ENCODE data around the gene POC1A. TPM values are rescaled to one million over a fixed set of nuclear protein-coding genes. Genes with fewer than 3 reads are reported as not detected.

The POC1A gene
- total RNA-seq, 1 donor from 2014 or later: 9.4 TPM

- Mint-ChIP-seq H3K27ac (no peak overlapping the region), H3K27me3 (ENCODE audit: low read depth) (no peaks in the 10 kb centered on the region), H3K9me3 (no peaks in the 10 kb centered on the region), H3K4me3 (no peak overlapping the region), H3K36me3 (no peaks in the 10 kb centered on the region), H3K4me1 (peaks cover 3% of the 10 kb centered on the region)
- no peak for TF ChIP-seq CTCF (IDR thresholded peaks at IDR 0.05; ENCODE audit: unreplicated experiment)
- no peak for DNase-seq (ENCODE audit: low spot score in 2 of 2, unreplicated experiment in 2 of 2)
Observed at GRCh38 chr3:52140769-52141168, 13.5 kb downstream of the POC1A start.

GRCh38 chr3:52140000-52140399 lies 14.2 kb downstream of the POC1A start:
- no peak for DNase-seq (ENCODE audit: low spot score in 2 of 2, unreplicated experiment in 2 of 2)

GRCh38 chr3:52137311-52137710 lies 16.9 kb downstream of the POC1A start:
- no peaks in the 10 kb centered on the region for H3K4me1 Mint-ChIP-seq
- H3K36me3 Mint-ChIP-seq: peaks cover 2% of the 10 kb centered on the region
- DNase-seq (ENCODE audit: low spot score in 2 of 2, unreplicated experiment in 2 of 2): no peak
- no peak for TF ChIP-seq CTCF (IDR thresholded peaks at IDR 0.05; ENCODE audit: unreplicated experiment)
- no peak overlapping the region for H3K4me3 Mint-ChIP-seq
- H3K27ac Mint-ChIP-seq: no peak overlapping the region
- H3K27me3 Mint-ChIP-seq (ENCODE audit: low read depth): no peaks in the 10 kb centered on the region
- no peaks in the 10 kb centered on the region for H3K9me3 Mint-ChIP-seq

More at GRCh38 chr3:52140000-52140399, 14.2 kb downstream of the POC1A start:
- Mint-ChIP-seq H3K27me3 (ENCODE audit: low read depth) (no peaks in the 10 kb centered on the region), H3K9me3 (no peaks in the 10 kb centered on the region), H3K36me3 (no peaks in the 10 kb centered on the region), H3K4me1 (peaks cover 3% of the 10 kb centered on the region), H3K4me3 (no peak overlapping the region), H3K27ac (no peak overlapping the region)
- TF ChIP-seq CTCF (IDR thresholded peaks at IDR 0.05; ENCODE audit: unreplicated experiment): no peak

GRCh38 chr3:52136513-52136912 lies 17.7 kb downstream of the POC1A start:
- Mint-ChIP-seq H3K27me3 (ENCODE audit: low read depth) (no peaks in the 10 kb centered on the region), H3K36me3 (peaks cover 2% of the 10 kb centered on the region), H3K9me3 (no peaks in the 10 kb centered on the region), H3K27ac (no peak overlapping the region), H3K4me1 (no peaks in the 10 kb centered on the region), H3K4me3 (no peak overlapping the region)
- TF ChIP-seq CTCF (IDR thresholded peaks at IDR 0.05; ENCODE audit: unreplicated experiment): no peak
- DNase-seq (ENCODE audit: low spot score in 2 of 2, unreplicated experiment in 2 of 2): no peak

GRCh38 chr3:52135332-52135731 lies 18.9 kb downstream of the POC1A start:
- DNase-seq (ENCODE audit: low spot score in 2 of 2, unreplicated experiment in 2 of 2): no peak
- Mint-ChIP-seq H3K27me3 (ENCODE audit: low read depth) (no peaks in the 10 kb centered on the region), H3K36me3 (peaks cover 2% of the 10 kb centered on the region), H3K9me3 (no peaks in the 10 kb centered on the region), H3K4me1 (no peaks in the 10 kb centered on the region), H3K27ac (no peak overlapping the region), H3K4me3 (no peak overlapping the region)
- TF ChIP-seq CTCF (IDR thresholded peaks at IDR 0.05; ENCODE audit: unreplicated experiment): no peak

GRCh38 chr3:52134761-52135160 lies 19.5 kb downstream of the POC1A start:
- no peaks in the 10 kb centered on the region for H3K4me1 Mint-ChIP-seq
- H3K36me3 Mint-ChIP-seq: peaks cover 2% of the 10 kb centered on the region
- no peak for TF ChIP-seq CTCF (IDR thresholded peaks at IDR 0.05; ENCODE audit: unreplicated experiment)
- no peaks in the 10 kb centered on the region for H3K27me3 Mint-ChIP-seq (ENCODE audit: low read depth)
- H3K27ac Mint-ChIP-seq: peak overlapping the region; percentile 25
- DNase-seq (ENCODE audit: low spot score in 2 of 2, unreplicated experiment in 2 of 2): no peak
- H3K9me3 Mint-ChIP-seq: no peaks in the 10 kb centered on the region
- no peak overlapping the region for H3K4me3 Mint-ChIP-seq

All from mesothelial cell of epicardium (in vitro differentiated cells).